BLaER1 treated with 17β-estradiol and CSF1 and Interleukin-3, amounts not matched to agents 10 nM and 100 nM (cell line): ENCODE results near the gene DISC1.

Source experiments
- H3K27ac ChIP-seq, 11 experiments: shearing (Covaris generic); formaldehyde crosslinking; 2 replicates each; pipeline ENCODE4 v1.8.1; 2022
- H3K27me3 ChIP-seq, 11 experiments: shearing (Covaris generic); formaldehyde crosslinking; 2 replicates each; pipeline ENCODE4 v1.8.1; 2022
- H3K36me3 ChIP-seq, 11 experiments: shearing (Covaris generic); formaldehyde crosslinking; 2 replicates each; pipeline ENCODE4 v1.8.1; 2022
- H3K4me1 ChIP-seq, 10 experiments: shearing (Covaris generic); formaldehyde crosslinking; 2 replicates each; pipeline ENCODE4 v1.8.1; 2022
- H3K4me2 ChIP-seq, 11 experiments: shearing (Covaris generic); formaldehyde crosslinking; 2 replicates each; pipeline ENCODE4 v1.8.1; 2022
- H3K4me3 ChIP-seq, 10 experiments: shearing (Covaris generic); formaldehyde crosslinking; 2 replicates each; pipeline ENCODE4 v1.8.1; 2022
- H3K9ac ChIP-seq, 11 experiments: shearing (Covaris generic); formaldehyde crosslinking; 2 replicates each; pipeline ENCODE4 v1.8.1; 2022
- H3K9me3 ChIP-seq, 11 experiments: shearing (Covaris generic); formaldehyde crosslinking; replicated peaks in 1 of 11; 2 replicates each; pipeline ENCODE4 v1.8.1; 2022
- H4K20me1 ChIP-seq, 11 experiments: shearing (Covaris generic); formaldehyde crosslinking; 2 replicates each; pipeline ENCODE4 v1.8.1; 2022
- Cebpa-rat ChIP-seq, 11 experiments: shearing (Covaris generic); IDR thresholded peaks; 2 replicates each; pipeline ENCODE4 v1.8.1; 2022

The DISC1 gene

GRCh38 chr1:231919239-231919885 lies 292.8 kb downstream of the DISC1 start:
- Histone ChIP-seq H3K27ac (peak overlapping the region in 6 of 11 experiments; percentile 36 to 71 (median 58); a peak in 12 of 22 replicates), H3K9ac (peak overlapping the region in 5 of 11 experiments; percentile 4 to 58 (median 51); a peak in 5 of 22 replicates), H4K20me1 (peaks cover 0 to 24% (median 0%) of the 10 kb centered on the region in 11 experiments; a peak in 5 of 22 replicates), H3K36me3 (peaks cover 0 to 12% (median 0%) of the 10 kb centered on the region in 11 experiments; a peak in 4 of 22 replicates), H3K9me3 (peaks cover 0 to 20% (median 14%) of the 10 kb centered on the region in 11 experiments; a peak in 17 of 22 replicates), H3K4me3 (peak overlapping the region in 2 of 10 experiments; percentile 19 to 23; a peak in 3 of 20 replicates), H3K4me2 (peak overlapping the region; percentile 62 to 92 (median 74)), H3K4me1 (peaks cover 33 to 57% (median 48%) of the 10 kb centered on the region in 10 experiments), H3K27me3 (no peaks in the 10 kb centered on the region)
- TF ChIP-seq Cebpa-rat (IDR thresholded peaks at IDR 0.05), result no peak

DNA sequence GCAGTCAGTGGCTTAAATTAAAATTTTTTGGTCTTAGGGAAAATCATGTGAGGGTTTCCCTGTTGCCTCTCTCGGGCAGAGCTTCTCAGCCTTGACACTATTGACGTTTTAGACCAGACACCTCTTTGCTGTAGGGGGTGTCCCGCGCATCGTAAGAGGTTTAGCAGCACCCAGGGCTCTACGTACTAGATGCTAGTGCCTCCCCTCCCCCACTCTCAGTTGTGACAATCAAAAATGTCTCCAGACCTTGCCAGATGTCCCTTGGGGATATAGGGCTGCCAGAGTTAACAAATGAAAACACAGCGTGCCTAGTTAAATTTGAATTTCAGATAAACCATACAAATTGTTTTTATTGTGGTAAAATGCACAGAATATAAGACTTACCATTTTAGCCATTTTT lies 293.3 kb downstream of the DISC1 start:
- H3K4me3 ChIP-seq, result peak overlapping the region in 2 of 10 experiments; percentile 5 to 23; a peak in 3 of 20 replicates
- H3K36me3 ChIP-seq, result peaks cover 0 to 11% (median 0%) of the 10 kb centered on the region in 11 experiments; a peak in 2 of 22 replicates
- no peaks in the 10 kb centered on the region for H3K27me3 ChIP-seq
- H4K20me1 ChIP-seq, result peaks cover 0 to 24% (median 0%) of the 10 kb centered on the region in 11 experiments; a peak in 5 of 22 replicates
- H3K4me1 ChIP-seq, result peaks cover 33 to 52% (median 44%) of the 10 kb centered on the region in 10 experiments
- H3K9ac ChIP-seq, result peak overlapping the region in 3 of 11 experiments; percentile 4 to 58 (median 51); a peak in 3 of 22 replicates
- peak overlapping the region in 6 of 11 experiments; percentile 36 to 71 (median 58); a peak in 10 of 22 replicates for H3K27ac ChIP-seq
- TF ChIP-seq Cebpa-rat (IDR thresholded peaks at IDR 0.05), result no peak
- H3K4me2 ChIP-seq, result peak overlapping the region; percentile 62 to 92 (median 74)
- H3K9me3 ChIP-seq, result peaks cover 0 to 15% (median 12%) of the 10 kb centered on the region in 11 experiments; a peak in 14 of 22 replicates

GRCh38 chr1:231921646-231922345 lies 295.2 kb downstream of the DISC1 start:
- Histone ChIP-seq H3K4me1 (peaks cover 33 to 44% (median 40%) of the 10 kb centered on the region in 10 experiments), H3K27ac (no peak overlapping the region), H3K27me3 (no peaks in the 10 kb centered on the region), H3K4me2 (no peak overlapping the region), H3K4me3 (no peak overlapping the region), H3K36me3 (peaks cover 0 to 13% (median 0%) of the 10 kb centered on the region in 11 experiments; a peak in 2 of 22 replicates), H3K9ac (no peak overlapping the region), H4K20me1 (peaks cover 0 to 24% (median 0%) of the 10 kb centered on the region in 11 experiments; a peak in 5 of 22 replicates), H3K9me3 (peaks cover 0 to under 1% (median 0%) of the 10 kb centered on the region in 11 experiments; a peak in 1 of 22 replicates)
- TF ChIP-seq Cebpa-rat (IDR thresholded peaks at IDR 0.05), result no peak

DNA sequence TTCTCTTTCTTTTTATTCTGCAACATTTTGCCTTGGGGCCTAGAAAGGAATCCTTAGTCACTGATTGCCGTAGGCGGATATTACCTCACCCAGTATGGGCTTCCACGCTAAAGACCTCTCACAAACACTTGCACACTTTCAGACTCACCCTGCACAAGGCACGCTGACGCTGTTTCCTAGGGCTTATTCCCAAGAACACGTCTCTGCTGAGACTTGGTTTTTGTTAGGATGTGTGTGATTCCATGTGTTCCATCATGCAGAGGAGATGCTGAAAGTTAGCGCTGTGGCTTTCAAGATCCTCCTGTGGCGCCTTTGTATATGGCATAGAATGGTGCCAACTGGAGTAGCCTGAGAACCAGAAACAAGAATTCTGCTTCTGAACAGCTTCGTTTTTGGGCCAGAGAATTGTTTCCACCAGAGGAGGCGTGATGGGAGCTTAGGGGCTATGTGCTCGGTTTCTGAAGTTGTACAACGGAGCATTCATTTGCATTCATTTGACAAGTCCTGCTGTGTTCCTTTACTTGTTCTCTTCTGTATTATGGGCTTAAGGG lies 297.0 kb downstream of the DISC1 start:
- Histone ChIP-seq H3K4me2 (no peak overlapping the region), H3K4me3 (no peak overlapping the region), H3K36me3 (peaks cover 0 to 20% (median 0%) of the 10 kb centered on the region in 11 experiments; a peak in 3 of 22 replicates), H3K4me1 (peaks cover 20 to 26% (median 24%) of the 10 kb centered on the region in 10 experiments), H3K9ac (no peak overlapping the region), H4K20me1 (peaks cover 0 to 20% (median 0%) of the 10 kb centered on the region in 11 experiments; a peak in 4 of 22 replicates), H3K9me3 (no peaks in the 10 kb centered on the region), H3K27ac (no peak overlapping the region), H3K27me3 (no peaks in the 10 kb centered on the region)
- TF ChIP-seq Cebpa-rat (IDR thresholded peaks at IDR 0.05), result no peak

DNA sequence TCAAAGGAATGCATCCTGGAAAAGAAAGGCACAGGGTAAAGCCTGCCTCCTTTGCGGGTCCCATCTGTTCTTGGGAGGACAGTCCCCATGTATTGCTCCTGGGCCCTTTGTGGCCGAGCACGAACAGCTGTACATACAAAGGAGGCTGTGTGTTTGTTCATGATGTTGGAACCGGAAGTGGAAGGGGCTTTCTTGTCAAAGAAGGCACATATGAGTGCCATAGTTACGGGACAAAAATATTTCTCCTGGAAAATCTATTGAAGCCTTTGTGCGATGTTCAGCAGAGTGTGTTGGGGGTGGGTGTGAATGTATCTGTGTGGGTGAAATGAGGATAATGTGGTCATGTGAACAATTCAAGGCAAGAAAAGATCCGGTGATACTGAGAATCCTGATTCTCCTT lies 297.6 kb downstream of the DISC1 start:
- Histone ChIP-seq H3K4me1 (peaks cover 14 to 20% (median 18%) of the 10 kb centered on the region in 10 experiments), H3K9ac (no peak overlapping the region), H3K27me3 (no peaks in the 10 kb centered on the region), H3K9me3 (no peaks in the 10 kb centered on the region), H3K4me3 (no peak overlapping the region), H3K4me2 (no peak overlapping the region), H3K27ac (no peak overlapping the region), H3K36me3 (peaks cover 0 to 20% (median 0%) of the 10 kb centered on the region in 11 experiments; a peak in 3 of 22 replicates), H4K20me1 (peaks cover 0 to 18% (median 0%) of the 10 kb centered on the region in 11 experiments; a peak in 4 of 22 replicates)
- TF ChIP-seq Cebpa-rat (IDR thresholded peaks at IDR 0.05), result no peak

DNA sequence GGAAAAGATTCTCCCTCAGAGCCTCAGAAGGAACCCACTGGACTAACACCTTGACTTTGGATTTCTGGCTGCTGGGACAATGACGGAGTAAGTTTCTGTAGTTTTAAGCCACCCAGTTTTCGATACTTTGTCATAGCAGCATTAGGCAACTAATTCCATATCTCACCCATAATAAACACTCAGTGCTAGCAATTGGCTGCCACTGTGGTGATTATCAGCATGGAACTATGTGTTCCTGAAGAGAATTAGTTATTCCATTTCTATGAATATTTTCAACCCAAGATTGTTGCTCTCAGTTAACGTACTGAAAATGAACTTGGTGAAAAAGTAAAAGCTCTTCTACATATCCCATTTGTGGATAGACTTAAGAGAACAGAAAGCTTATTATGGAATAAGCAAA lies 299.3 kb downstream of the DISC1 start:
- no peaks in the 10 kb centered on the region for H3K27me3 ChIP-seq
- H3K36me3 ChIP-seq, result peaks cover 0 to 20% (median 0%) of the 10 kb centered on the region in 11 experiments; a peak in 3 of 22 replicates
- no peak overlapping the region for H3K9ac ChIP-seq
- H3K4me1 ChIP-seq, result peaks cover 0 to 3% (median 2%) of the 10 kb centered on the region in 10 experiments; a peak in 7 of 20 replicates
- no peak overlapping the region for H3K4me2 ChIP-seq
- TF ChIP-seq Cebpa-rat (IDR thresholded peaks at IDR 0.05), result no peak
- peaks cover 0 to 8% (median 0%) of the 10 kb centered on the region in 11 experiments; a peak in 2 of 22 replicates for H4K20me1 ChIP-seq
- no peak overlapping the region for H3K27ac ChIP-seq
- H3K9me3 ChIP-seq, result peaks cover 0 to under 1% (median 0%) of the 10 kb centered on the region in 11 experiments; a peak in 1 of 22 replicates
- no peak overlapping the region for H3K4me3 ChIP-seq

- Histone ChIP-seq H3K9ac (no peak overlapping the region), H3K4me2 (no peak overlapping the region), H3K27me3 (no peaks in the 10 kb centered on the region), H3K9me3 (peaks cover 0 to 5% (median 1%) of the 10 kb centered on the region in 11 experiments; a peak in 13 of 22 replicates), H3K36me3 (peaks cover 0 to 22% (median 0%) of the 10 kb centered on the region in 11 experiments; a peak in 3 of 22 replicates), H3K4me1 (0 out of 20 replicates have a peak, but pooled peaks cover 0 to 3% (median 0%) of the 10 kb centered on the region in 10 experiments), H3K4me3 (no peak overlapping the region), H4K20me1 (peaks cover 0 to 8% (median 0%) of the 10 kb centered on the region in 11 experiments; a peak in 2 of 22 replicates), H3K27ac (no peak overlapping the region)
- TF ChIP-seq Cebpa-rat (IDR thresholded peaks at IDR 0.05), result no peak
Measured at GRCh38 chr1:231926340-231926739, 299.8 kb downstream of the DISC1 start.

DNA sequence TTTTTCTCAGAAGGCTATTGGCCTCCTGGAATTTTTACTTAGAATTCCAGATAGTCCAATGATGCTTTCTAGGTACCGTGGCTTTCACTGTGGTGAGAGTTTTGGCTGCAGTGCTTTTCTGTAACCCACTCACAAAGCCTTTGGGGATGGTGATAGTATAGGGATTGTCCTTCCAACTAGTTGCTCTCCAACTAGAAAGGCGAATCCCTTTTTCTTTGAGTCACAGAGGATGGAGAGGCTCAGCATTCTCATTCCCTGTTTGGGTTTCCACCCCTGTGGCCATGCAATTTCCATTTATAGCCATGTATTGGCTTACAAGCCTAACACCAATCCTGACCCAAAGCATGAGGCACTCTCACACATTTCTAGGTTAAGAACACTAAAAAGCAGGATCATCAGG lies 300.3 kb downstream of the DISC1 start:
- no peak for TF ChIP-seq Cebpa-rat (IDR thresholded peaks at IDR 0.05)
- peaks cover 6 to 11% (median 7%) of the 10 kb centered on the region in 11 experiments; a peak in 20 of 22 replicates for H3K9me3 ChIP-seq
- peaks cover 0 to 28% (median 0%) of the 10 kb centered on the region in 11 experiments; a peak in 4 of 22 replicates for H3K36me3 ChIP-seq
- no peak overlapping the region for H3K27ac ChIP-seq
- peaks cover 0 to 8% (median 0%) of the 10 kb centered on the region in 11 experiments; a peak in 2 of 22 replicates for H4K20me1 ChIP-seq
- H3K4me2 ChIP-seq, result no peak overlapping the region
- H3K9ac ChIP-seq, result no peak overlapping the region
- no peak overlapping the region for H3K4me3 ChIP-seq
- 0 out of 20 replicates have a peak, but pooled peaks cover 0 to 3% (median 0%) of the 10 kb centered on the region in 10 experiments for H3K4me1 ChIP-seq
- H3K27me3 ChIP-seq, result no peaks in the 10 kb centered on the region
